GM23338 (cell line): Measurements from ENCODE around the gene ANKRD6. TPM values are rescaled to one million over a fixed set of nuclear protein-coding genes. Genes with fewer than 3 reads are reported as not detected.

Experiments
- ATAC-seq: fragments of 200-7000 bp; cut with Tn5 transposase; 3 replicates; pipeline ENCODE4 v1.9.1; 2020
- DNase-seq: peaks from one replicate; pipeline ENCODE4 v3.0.0-alpha.2; 2015; ENCODE audit warnings: low spot score
- H2AFZ ChIP-seq: fragments of 200-600 bp; sonication (generic); 2 replicates; pipeline ENCODE4 v1.8.0; 2016; ENCODE audit warnings: antibody characterized with exemption, mild to moderate bottlenecking, moderate library complexity
- H3F3A ChIP-seq: fragments of 200-600 bp; sonication (generic); replicated peaks from 2 replicates; pipeline ENCODE4 v1.8.0; 2017; ENCODE audit warnings: antibody characterized with exemption, mixed run types, low read depth
- H3K27ac ChIP-seq: fragments of 200-600 bp; sonication (generic); 2 replicates; pipeline ENCODE4 v1.6.1; 2016; ENCODE audit warnings: low read depth
- H3K27me3 ChIP-seq: fragments of 200-600 bp; sonication (generic); 2 replicates; pipeline ENCODE4 v1.8.0; 2016; ENCODE audit warnings: mild to moderate bottlenecking, mixed run types, moderate library complexity; ENCODE audit not compliant: insufficient read depth
- H3K36me3 ChIP-seq: fragments of 200-600 bp; sonication (generic); 2 replicates; pipeline ENCODE4 v1.8.0; 2016; ENCODE audit warnings: mild to moderate bottlenecking; ENCODE audit not compliant: insufficient read depth
- H3K4me1 ChIP-seq: fragments of 200-600 bp; sonication (generic); 2 replicates; pipeline ENCODE4 v1.8.0; 2016; ENCODE audit warnings: mild to moderate bottlenecking, moderate library complexity; ENCODE audit not compliant: insufficient read depth
- H3K4me2 ChIP-seq: fragments of 200-600 bp; sonication (generic); 2 replicates; pipeline ENCODE4 v1.7.1; 2017; ENCODE audit warnings: mixed run types
- H3K4me3 ChIP-seq: fragments of 200-600 bp; sonication (generic); 2 replicates; pipeline ENCODE4 v1.6.1; 2016; ENCODE audit warnings: mixed run types
- H3K79me2 ChIP-seq: fragments of 200-600 bp; sonication (generic); replicated peaks from 2 replicates; pipeline ENCODE4 v1.8.0; 2017; ENCODE audit warnings: mild to moderate bottlenecking; ENCODE audit not compliant: insufficient read depth
- H3K9me2 ChIP-seq: fragments of 200-600 bp; sonication (generic); 2 replicates; pipeline ENCODE4 v1.8.0; 2017; ENCODE audit not compliant: insufficient read depth
- H4K20me1 ChIP-seq: fragments of 200-600 bp; sonication (generic); replicated peaks from 2 replicates; pipeline ENCODE4 v1.8.0; 2017; ENCODE audit warnings: mild to moderate bottlenecking; ENCODE audit not compliant: insufficient read depth
- H3K27ac Mint-ChIP-seq: 2 replicates; pipeline ENCODE4 v1.8.0; 2020; ENCODE audit warnings: inconsistent platforms, mild to moderate bottlenecking, moderate library complexity, mixed read lengths
- H3K27me3 Mint-ChIP-seq: 3 replicates; pipeline ENCODE4 v1.8.0; 2022; ENCODE audit warnings: low read depth, mild to moderate bottlenecking, moderate library complexity, mixed read lengths, inconsistent platforms; ENCODE audit not compliant: insufficient read depth, poor library complexity
- H3K36me3 Mint-ChIP-seq: 3 replicates; pipeline ENCODE4 v1.8.0; 2021; ENCODE audit warnings: low read depth, mild to moderate bottlenecking, inconsistent platforms, moderate library complexity, mixed read lengths
- H3K4me1 Mint-ChIP-seq: 3 replicates; pipeline ENCODE4 v1.8.0; 2020; ENCODE audit warnings: mild to moderate bottlenecking, inconsistent platforms, mixed read lengths
- H3K4me3 Mint-ChIP-seq: 3 replicates; pipeline ENCODE4 v1.8.0; 2021; ENCODE audit warnings: moderate library complexity, mild to moderate bottlenecking, inconsistent platforms, mixed read lengths
- H3K9me3 Mint-ChIP-seq: 3 replicates; pipeline ENCODE4 v1.8.0; 2020; ENCODE audit warnings: moderate library complexity, mild to moderate bottlenecking, inconsistent platforms, mixed read lengths
- CREB1 ChIP-seq: fragments of 250-450 bp; sonication (Bioruptor Pico); IDR thresholded peaks from 2 replicates; pipeline ENCODE4 v1.5.0; 2020; ENCODE audit warnings: low read depth, mild to moderate bottlenecking, moderate library complexity
- CTCF ChIP-seq, 2 experiments: fragments of 200-600 bp in 1 of 2; sonication (generic) in 1 of 2; conservative IDR thresholded peaks; 2 replicates each; pipeline versions ENCODE4 v1.5.1 to v1.6.1; 2016 to 2017; ENCODE audit warnings: antibody characterized with exemption in 2 of 2, low read depth in 2 of 2, mild to moderate bottlenecking in 2 of 2, moderate library complexity in 1 of 2
- EZH2 ChIP-seq: fragments of 200-600 bp; sonication (generic); IDR thresholded peaks from one replicate; pipeline ENCODE4 v1.8.0; 2017; ENCODE audit warnings: antibody characterized with exemption, mild to moderate bottlenecking, low read depth; ENCODE audit not compliant: unreplicated experiment
- EZH2phosphoT487 ChIP-seq: fragments of 200-600 bp; sonication (generic); IDR thresholded peaks from one replicate; pipeline ENCODE4 v1.8.1; 2018; ENCODE audit warnings: antibody characterized with exemption; ENCODE audit not compliant: unreplicated experiment
- JUNB ChIP-seq: IDR thresholded peaks from one replicate; pipeline ENCODE4 v1.6.1; 2016; ENCODE audit warnings: antibody characterized with exemption; ENCODE audit not compliant: unreplicated experiment
- NANOG ChIP-seq: IDR thresholded peaks from 2 replicates; pipeline ENCODE4 v1.6.1; 2016; ENCODE audit warnings: antibody characterized with exemption, borderline replicate concordance
- POLR2AphosphoS5 ChIP-seq: IDR thresholded peaks from 2 replicates; pipeline ENCODE4 v1.6.1; 2016; ENCODE audit warnings: antibody characterized with exemption, low read depth
- STAT1 ChIP-seq: IDR thresholded peaks from one replicate; pipeline ENCODE4 v1.6.1; 2016; ENCODE audit warnings: antibody characterized with exemption; ENCODE audit not compliant: unreplicated experiment
- ZNF114 ChIP-seq: fragments of 250-450 bp; sonication (Bioruptor Pico); IDR thresholded peaks from 2 replicates; pipeline ENCODE4 v1.5.0; 2020; ENCODE audit warnings: mild to moderate bottlenecking, moderate library complexity
- ZNF331 ChIP-seq: fragments of 250-450 bp; sonication (Bioruptor Pico); IDR thresholded peaks from 2 replicates; pipeline ENCODE4 v1.5.0; 2020; ENCODE audit warnings: low read depth, mild to moderate bottlenecking, moderate library complexity
- polyA plus RNA-seq: library from polyadenylated mRNA; unstranded; fragments of >200 nt; fragmentation: Nextera tagmentation; extraction: Ambion mirVana; gene quantifications from 2 replicates; pipeline ENCODE4 v1.2.1, GENCODE V29; 2016
- total RNA-seq: library from RNA; depleted of rRNA; stranded (reverse); fragments of >200 nt; shearing (Covaris generic); gene quantifications from 2 replicates; pipeline ENCODE4 v1.2.3, GENCODE V29; 2014
- TF ChIP-seq, protein P1 (sequence below): IDR thresholded peaks from one replicate; pipeline ENCODE4 v1.6.1; 2018; ENCODE audit warnings: antibody characterized with exemption; ENCODE audit not compliant: unreplicated experiment
- TF ChIP-seq, protein P2 (sequence below): IDR thresholded peaks from 2 replicates; pipeline ENCODE4 v1.6.1; 2016; ENCODE audit warnings: antibody characterized with exemption
- TF ChIP-seq, protein P3 (sequence below): fragments of 250-450 bp; sonication (Bioruptor Pico); IDR thresholded peaks from 2 replicates; pipeline ENCODE4 v1.5.0; 2020; ENCODE audit warnings: mild to moderate bottlenecking, moderate library complexity

ANKRD6 gene
- total and polyA plus RNA-seq, 2 experiments from 2014 or later, result 3.2 to 9.2 TPM

DNA sequence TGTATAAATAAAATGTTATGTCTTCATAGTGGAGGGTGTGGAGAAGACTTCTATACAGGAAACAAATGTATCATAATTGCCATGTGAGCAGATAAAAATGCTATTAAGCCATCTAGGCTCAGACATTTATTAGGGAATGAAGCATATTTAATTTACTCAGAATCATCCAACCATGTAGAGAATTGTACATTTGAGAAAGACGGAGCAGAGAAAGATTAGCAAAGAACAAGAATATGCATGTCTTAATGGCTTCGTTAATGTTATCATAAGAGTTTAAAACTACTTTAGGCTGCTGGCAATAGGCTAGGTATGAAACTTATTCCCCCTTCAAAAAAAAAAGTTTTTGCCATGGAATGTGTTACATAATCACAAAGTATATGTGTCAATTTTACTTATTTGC, 6.1 kb downstream of the ANKRD6 start:
- no peak for ATAC-seq
- Histone ChIP-seq H2AFZ (no peak overlapping the region), H3K79me2 (no peaks in the 10 kb centered on the region; the same call in 1 of the 2 replicates), H3K4me3 (no peak overlapping the region), H3F3A (no peaks in the 10 kb centered on the region), H3K4me1 (peaks cover 13% of the 10 kb centered on the region), H3K4me2 (no peak overlapping the region), H4K20me1 (no peaks in the 10 kb centered on the region; the same call in 1 of the 2 replicates), H3K36me3 (no peaks in the 10 kb centered on the region), H3K27ac (no peak overlapping the region), H3K27me3 (peaks cover 32% of the 10 kb centered on the region), H3K9me2 (no peaks in the 10 kb centered on the region)
- TF ChIP-seq NANOG (no peak), CREB1 (CRISPR knock-in tag) (no peak), ZNF114 (CRISPR knock-in tag) (no peak), EZH2phosphoT487 (no peak), ZNF331 (CRISPR knock-in tag) (no peak), JUNB (no peak), STAT1 (no peak), CTCF (conservative IDR thresholded peaks at IDR 0.05; ENCODE audit: low read depth in 2 of 2) (no peak), POLR2AphosphoS5 (no peak), EZH2 (no peak)
- TF ChIP-seq, protein P1, sequence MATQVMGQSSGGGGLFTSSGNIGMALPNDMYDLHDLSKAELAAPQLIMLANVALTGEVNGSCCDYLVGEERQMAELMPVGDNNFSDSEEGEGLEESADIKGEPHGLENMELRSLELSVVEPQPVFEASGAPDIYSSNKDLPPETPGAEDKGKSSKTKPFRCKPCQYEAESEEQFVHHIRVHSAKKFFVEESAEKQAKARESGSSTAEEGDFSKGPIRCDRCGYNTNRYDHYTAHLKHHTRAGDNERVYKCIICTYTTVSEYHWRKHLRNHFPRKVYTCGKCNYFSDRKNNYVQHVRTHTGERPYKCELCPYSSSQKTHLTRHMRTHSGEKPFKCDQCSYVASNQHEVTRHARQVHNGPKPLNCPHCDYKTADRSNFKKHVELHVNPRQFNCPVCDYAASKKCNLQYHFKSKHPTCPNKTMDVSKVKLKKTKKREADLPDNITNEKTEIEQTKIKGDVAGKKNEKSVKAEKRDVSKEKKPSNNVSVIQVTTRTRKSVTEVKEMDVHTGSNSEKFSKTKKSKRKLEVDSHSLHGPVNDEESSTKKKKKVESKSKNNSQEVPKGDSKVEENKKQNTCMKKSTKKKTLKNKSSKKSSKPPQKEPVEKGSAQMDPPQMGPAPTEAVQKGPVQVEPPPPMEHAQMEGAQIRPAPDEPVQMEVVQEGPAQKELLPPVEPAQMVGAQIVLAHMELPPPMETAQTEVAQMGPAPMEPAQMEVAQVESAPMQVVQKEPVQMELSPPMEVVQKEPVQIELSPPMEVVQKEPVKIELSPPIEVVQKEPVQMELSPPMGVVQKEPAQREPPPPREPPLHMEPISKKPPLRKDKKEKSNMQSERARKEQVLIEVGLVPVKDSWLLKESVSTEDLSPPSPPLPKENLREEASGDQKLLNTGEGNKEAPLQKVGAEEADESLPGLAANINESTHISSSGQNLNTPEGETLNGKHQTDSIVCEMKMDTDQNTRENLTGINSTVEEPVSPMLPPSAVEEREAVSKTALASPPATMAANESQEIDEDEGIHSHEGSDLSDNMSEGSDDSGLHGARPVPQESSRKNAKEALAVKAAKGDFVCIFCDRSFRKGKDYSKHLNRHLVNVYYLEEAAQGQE, result no peak
- TF ChIP-seq, protein P2, sequence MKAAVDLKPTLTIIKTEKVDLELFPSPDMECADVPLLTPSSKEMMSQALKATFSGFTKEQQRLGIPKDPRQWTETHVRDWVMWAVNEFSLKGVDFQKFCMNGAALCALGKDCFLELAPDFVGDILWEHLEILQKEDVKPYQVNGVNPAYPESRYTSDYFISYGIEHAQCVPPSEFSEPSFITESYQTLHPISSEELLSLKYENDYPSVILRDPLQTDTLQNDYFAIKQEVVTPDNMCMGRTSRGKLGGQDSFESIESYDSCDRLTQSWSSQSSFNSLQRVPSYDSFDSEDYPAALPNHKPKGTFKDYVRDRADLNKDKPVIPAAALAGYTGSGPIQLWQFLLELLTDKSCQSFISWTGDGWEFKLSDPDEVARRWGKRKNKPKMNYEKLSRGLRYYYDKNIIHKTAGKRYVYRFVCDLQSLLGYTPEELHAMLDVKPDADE, result no peak
- TF ChIP-seq, protein P3, sequence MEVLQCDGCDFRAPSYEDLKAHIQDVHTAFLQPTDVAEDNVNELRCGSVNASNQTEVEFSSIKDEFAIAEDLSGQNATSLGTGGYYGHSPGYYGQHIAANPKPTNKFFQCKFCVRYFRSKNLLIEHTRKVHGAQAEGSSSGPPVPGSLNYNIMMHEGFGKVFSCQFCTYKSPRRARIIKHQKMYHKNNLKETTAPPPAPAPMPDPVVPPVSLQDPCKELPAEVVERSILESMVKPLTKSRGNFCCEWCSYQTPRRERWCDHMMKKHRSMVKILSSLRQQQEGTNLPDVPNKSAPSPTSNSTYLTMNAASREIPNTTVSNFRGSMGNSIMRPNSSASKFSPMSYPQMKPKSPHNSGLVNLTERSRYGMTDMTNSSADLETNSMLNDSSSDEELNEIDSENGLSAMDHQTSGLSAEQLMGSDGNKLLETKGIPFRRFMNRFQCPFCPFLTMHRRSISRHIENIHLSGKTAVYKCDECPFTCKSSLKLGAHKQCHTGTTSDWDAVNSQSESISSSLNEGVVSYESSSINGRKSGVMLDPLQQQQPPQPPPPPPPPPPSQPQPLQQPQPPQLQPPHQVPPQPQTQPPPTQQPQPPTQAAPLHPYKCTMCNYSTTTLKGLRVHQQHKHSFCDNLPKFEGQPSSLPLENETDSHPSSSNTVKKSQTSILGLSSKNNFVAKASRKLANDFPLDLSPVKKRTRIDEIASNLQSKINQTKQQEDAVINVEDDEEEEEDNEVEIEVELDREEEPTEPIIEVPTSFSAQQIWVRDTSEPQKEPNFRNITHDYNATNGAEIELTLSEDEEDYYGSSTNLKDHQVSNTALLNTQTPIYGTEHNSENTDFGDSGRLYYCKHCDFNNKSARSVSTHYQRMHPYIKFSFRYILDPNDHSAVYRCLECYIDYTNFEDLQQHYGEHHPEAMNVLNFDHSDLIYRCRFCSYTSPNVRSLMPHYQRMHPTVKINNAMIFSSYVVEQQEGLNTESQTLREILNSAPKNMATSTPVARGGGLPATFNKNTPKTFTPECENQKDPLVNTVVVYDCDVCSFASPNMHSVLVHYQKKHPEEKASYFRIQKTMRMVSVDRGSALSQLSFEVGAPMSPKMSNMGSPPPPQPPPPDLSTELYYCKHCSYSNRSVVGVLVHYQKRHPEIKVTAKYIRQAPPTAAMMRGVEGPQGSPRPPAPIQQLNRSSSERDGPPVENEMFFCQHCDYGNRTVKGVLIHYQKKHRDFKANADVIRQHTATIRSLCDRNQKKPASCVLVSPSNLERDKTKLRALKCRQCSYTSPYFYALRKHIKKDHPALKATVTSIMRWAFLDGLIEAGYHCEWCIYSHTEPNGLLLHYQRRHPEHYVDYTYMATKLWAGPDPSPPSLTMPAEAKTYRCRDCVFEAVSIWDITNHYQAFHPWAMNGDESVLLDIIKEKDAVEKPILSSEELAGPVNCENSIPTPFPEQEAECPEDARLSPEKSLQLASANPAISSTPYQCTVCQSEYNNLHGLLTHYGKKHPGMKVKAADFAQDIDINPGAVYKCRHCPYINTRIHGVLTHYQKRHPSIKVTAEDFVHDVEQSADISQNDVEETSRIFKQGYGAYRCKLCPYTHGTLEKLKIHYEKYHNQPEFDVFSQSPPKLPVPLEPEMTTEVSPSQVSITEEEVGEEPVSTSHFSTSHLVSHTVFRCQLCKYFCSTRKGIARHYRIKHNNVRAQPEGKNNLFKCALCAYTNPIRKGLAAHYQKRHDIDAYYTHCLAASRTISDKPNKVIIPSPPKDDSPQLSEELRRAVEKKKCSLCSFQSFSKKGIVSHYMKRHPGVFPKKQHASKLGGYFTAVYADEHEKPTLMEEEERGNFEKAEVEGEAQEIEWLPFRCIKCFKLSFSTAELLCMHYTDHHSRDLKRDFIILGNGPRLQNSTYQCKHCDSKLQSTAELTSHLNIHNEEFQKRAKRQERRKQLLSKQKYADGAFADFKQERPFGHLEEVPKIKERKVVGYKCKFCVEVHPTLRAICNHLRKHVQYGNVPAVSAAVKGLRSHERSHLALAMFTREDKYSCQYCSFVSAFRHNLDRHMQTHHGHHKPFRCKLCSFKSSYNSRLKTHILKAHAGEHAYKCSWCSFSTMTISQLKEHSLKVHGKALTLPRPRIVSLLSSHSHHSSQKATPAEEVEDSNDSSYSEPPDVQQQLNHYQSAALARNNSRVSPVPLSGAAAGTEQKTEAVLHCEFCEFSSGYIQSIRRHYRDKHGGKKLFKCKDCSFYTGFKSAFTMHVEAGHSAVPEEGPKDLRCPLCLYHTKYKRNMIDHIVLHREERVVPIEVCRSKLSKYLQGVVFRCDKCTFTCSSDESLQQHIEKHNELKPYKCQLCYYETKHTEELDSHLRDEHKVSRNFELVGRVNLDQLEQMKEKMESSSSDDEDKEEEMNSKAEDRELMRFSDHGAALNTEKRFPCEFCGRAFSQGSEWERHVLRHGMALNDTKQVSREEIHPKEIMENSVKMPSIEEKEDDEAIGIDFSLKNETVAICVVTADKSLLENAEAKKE, result no peak
- no peak overlapping the region for H3K4me3 Mint-ChIP-seq
- H3K27ac Mint-ChIP-seq, result no peak overlapping the region
- peaks cover 3% of the 10 kb centered on the region; the same call in 1 of the 3 replicates for H3K36me3 Mint-ChIP-seq
- no peak for DNase-seq
- peaks cover 2% of the 10 kb centered on the region for H3K27me3 Mint-ChIP-seq
- H3K9me3 Mint-ChIP-seq, result peaks cover 4% of the 10 kb centered on the region; the same call in 1 of the 3 replicates
- peaks cover 14% of the 10 kb centered on the region for H3K4me1 Mint-ChIP-seq
